SK-N-SH treated with all-trans-retinoic acid at 6 μM for 48 hours (cell line): ENCODE results near the gene PSMD12.

ENCODE experiments used
- ATAC-seq: fragments of 200-7000 bp; cut with Tn5 transposase; 3 replicates; pipeline ENCODE4 v1.9.1; 2020; ENCODE audit warnings: mild to moderate bottlenecking, moderate library complexity
- ARNTL ChIP-seq: fragments of 450-650 bp; formaldehyde crosslinking; IDR thresholded peaks from 2 replicates; pipeline ENCODE4 v1.5.0; 2020; ENCODE audit warnings: low read depth, mild to moderate bottlenecking, moderate library complexity, borderline replicate concordance
- BACH2 ChIP-seq: fragments of 250-450 bp; sonication (Bioruptor Pico); IDR thresholded peaks from 2 replicates; pipeline ENCODE4 v1.9.0; 2021; ENCODE audit warnings: mild to moderate bottlenecking, borderline replicate concordance
- CSDC2 ChIP-seq: fragments of 250-450 bp; sonication (Bioruptor Pico); IDR thresholded peaks from 2 replicates; pipeline ENCODE4 v1.5.0; 2020; ENCODE audit warnings: mild to moderate bottlenecking, moderate library complexity
- ESRRG ChIP-seq: fragments of 250-450 bp; sonication (Bioruptor Pico); IDR thresholded peaks from 2 replicates; pipeline ENCODE4 v1.6.1; 2021; ENCODE audit warnings: mild to moderate bottlenecking
- GLIS3 ChIP-seq: fragments of 250-450 bp; sonication (Bioruptor Pico); IDR thresholded peaks from 2 replicates; pipeline ENCODE4 v1.5.0; 2020; ENCODE audit warnings: mild to moderate bottlenecking, moderate library complexity
- ISL1 ChIP-seq: fragments of 250-450 bp; sonication (Bioruptor Pico); IDR thresholded peaks from 2 replicates; pipeline ENCODE4 v2.1.2; 2022; ENCODE audit warnings: mild to moderate bottlenecking, moderate library complexity
- OSR1 ChIP-seq: fragments of 250-450 bp; sonication (Bioruptor Pico); IDR thresholded peaks from 2 replicates; pipeline ENCODE4 v1.8.0; 2022; ENCODE audit warnings: moderate library complexity, mild to moderate bottlenecking, inconsistent platforms
- PPARA ChIP-seq: fragments of 250-450 bp; sonication (Bioruptor Pico); IDR thresholded peaks from 2 replicates; pipeline ENCODE4 v1.5.0; 2020; ENCODE audit warnings: mild to moderate bottlenecking, borderline replicate concordance
- RARB ChIP-seq: fragments of 250-450 bp; sonication (Bioruptor Pico); IDR thresholded peaks from 2 replicates; pipeline ENCODE4 v1.8.0; 2021; ENCODE audit warnings: mild to moderate bottlenecking, moderate library complexity
- SNAI2 ChIP-seq: fragments of 250-450 bp; sonication (Bioruptor Pico); IDR thresholded peaks from 2 replicates; pipeline ENCODE4 v1.5.0; 2020; ENCODE audit warnings: mild to moderate bottlenecking, moderate library complexity
- TCF4 ChIP-seq: fragments of 250-450 bp; sonication (Bioruptor Pico); IDR thresholded peaks from 2 replicates; pipeline ENCODE4 v1.8.0; 2021; ENCODE audit warnings: mild to moderate bottlenecking, moderate library complexity, borderline replicate concordance
- TOX ChIP-seq: fragments of 250-450 bp; sonication (Bioruptor Pico); IDR thresholded peaks from 2 replicates; pipeline ENCODE4 v1.8.0; 2021; ENCODE audit warnings: mild to moderate bottlenecking, moderate library complexity, borderline replicate concordance
- TSHZ2 ChIP-seq: fragments of 250-450 bp; sonication (Bioruptor Pico); IDR thresholded peaks from 2 replicates; pipeline ENCODE4 v1.5.0; 2020; ENCODE audit warnings: mild to moderate bottlenecking, moderate library complexity
- ZC3H10 ChIP-seq: fragments of 250-450 bp; sonication (Bioruptor Pico); IDR thresholded peaks from 2 replicates; pipeline ENCODE4 v1.5.1; 2021; ENCODE audit warnings: mild to moderate bottlenecking, moderate library complexity
- ZFP3 ChIP-seq: fragments of 250-450 bp; sonication (Bioruptor Pico); IDR thresholded peaks from 2 replicates; pipeline ENCODE4 v1.5.0; 2020; ENCODE audit warnings: mild to moderate bottlenecking, moderate library complexity
- ZFP30 ChIP-seq: fragments of 450-650 bp; formaldehyde crosslinking; IDR thresholded peaks from 2 replicates; pipeline ENCODE4 v1.5.0; 2022; ENCODE audit warnings: mild to moderate bottlenecking, moderate library complexity
- ZNF565 ChIP-seq: fragments of 450-650 bp; formaldehyde crosslinking; conservative IDR thresholded peaks from 2 replicates; pipeline ENCODE4 v1.5.0; 2020; ENCODE audit warnings: low read depth, mild to moderate bottlenecking, moderate library complexity
- ZNF70 ChIP-seq: fragments of 450-650 bp; formaldehyde crosslinking; IDR thresholded peaks from 2 replicates; pipeline ENCODE4 v1.5.0; 2020; ENCODE audit warnings: mild to moderate bottlenecking, moderate library complexity
- ZNF8 ChIP-seq: fragments of 450-650 bp; formaldehyde crosslinking; IDR thresholded peaks from 2 replicates; pipeline ENCODE4 v1.5.0; 2020; ENCODE audit warnings: mild to moderate bottlenecking, moderate library complexity
- TF ChIP-seq, protein P1 (sequence below): fragments of 250-450 bp; sonication (Bioruptor Pico); IDR thresholded peaks from 2 replicates; pipeline ENCODE4 v1.8.0; 2020; ENCODE audit warnings: mild to moderate bottlenecking, moderate library complexity, borderline replicate concordance
- TF ChIP-seq, protein P2 (sequence below): fragments of 250-450 bp; sonication (Bioruptor Pico); IDR thresholded peaks from 2 replicates; pipeline ENCODE4 v1.5.1; 2020; ENCODE audit warnings: low read depth, mild to moderate bottlenecking, moderate library complexity
- TF ChIP-seq, protein P3 (sequence below): fragments of 250-450 bp; sonication (Bioruptor Pico); IDR thresholded peaks from 2 replicates; pipeline ENCODE4 v1.5.1; 2021; ENCODE audit warnings: mild to moderate bottlenecking, moderate library complexity

PSMD12 gene

DNA sequence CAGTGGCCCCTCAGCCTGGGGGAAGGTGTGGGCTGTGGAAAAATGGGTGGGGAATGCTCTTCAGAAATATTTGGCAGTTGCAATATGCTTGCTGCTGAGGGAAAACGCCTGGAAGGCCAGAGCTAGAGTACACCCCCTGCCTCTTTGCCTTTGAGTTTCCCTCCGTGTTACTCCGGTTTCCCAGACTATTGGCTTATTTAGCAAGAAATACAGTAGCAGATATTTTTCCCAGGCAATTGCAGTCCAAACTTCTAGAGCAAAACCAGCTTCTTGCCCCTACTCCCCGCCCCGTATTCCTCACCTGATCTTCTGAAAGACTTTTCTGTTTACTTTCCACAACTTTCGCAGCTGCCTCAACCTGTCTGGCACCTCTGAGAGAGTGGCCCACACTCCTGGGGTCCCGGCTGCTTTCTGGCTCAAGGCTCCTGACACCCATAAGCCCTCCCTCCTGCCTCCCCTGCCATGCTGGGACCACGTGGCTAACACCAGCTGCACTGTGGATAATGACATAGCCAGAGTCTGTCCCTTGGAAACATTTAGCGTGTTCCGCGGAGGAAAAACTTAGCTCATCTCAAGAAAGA is 75.6 kb downstream of the PSMD12 start:
- ATAC-seq, result no peak
- TF ChIP-seq ISL1 (CRISPR knock-in tag), result no peak
- no peak for TF ChIP-seq ZC3H10 (CRISPR knock-in tag)
- TF ChIP-seq, protein P1, sequence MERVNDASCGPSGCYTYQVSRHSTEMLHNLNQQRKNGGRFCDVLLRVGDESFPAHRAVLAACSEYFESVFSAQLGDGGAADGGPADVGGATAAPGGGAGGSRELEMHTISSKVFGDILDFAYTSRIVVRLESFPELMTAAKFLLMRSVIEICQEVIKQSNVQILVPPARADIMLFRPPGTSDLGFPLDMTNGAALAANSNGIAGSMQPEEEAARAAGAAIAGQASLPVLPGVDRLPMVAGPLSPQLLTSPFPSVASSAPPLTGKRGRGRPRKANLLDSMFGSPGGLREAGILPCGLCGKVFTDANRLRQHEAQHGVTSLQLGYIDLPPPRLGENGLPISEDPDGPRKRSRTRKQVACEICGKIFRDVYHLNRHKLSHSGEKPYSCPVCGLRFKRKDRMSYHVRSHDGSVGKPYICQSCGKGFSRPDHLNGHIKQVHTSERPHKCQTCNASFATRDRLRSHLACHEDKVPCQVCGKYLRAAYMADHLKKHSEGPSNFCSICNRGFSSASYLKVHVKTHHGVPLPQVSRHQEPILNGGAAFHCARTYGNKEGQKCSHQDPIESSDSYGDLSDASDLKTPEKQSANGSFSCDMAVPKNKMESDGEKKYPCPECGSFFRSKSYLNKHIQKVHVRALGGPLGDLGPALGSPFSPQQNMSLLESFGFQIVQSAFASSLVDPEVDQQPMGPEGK (CRISPR knock-in tag), result no peak
- no peak for TF ChIP-seq ZFP30 (CRISPR knock-in tag)
- TF ChIP-seq PPARA (CRISPR knock-in tag), result no peak
- no peak for TF ChIP-seq ZNF8
- no peak for TF ChIP-seq ZFP3 (CRISPR knock-in tag)
- no peak for TF ChIP-seq CSDC2
- no peak for TF ChIP-seq ZNF565 (CRISPR knock-in tag)
- TF ChIP-seq RARB (CRISPR knock-in tag), result no peak
- TF ChIP-seq, protein P2, sequence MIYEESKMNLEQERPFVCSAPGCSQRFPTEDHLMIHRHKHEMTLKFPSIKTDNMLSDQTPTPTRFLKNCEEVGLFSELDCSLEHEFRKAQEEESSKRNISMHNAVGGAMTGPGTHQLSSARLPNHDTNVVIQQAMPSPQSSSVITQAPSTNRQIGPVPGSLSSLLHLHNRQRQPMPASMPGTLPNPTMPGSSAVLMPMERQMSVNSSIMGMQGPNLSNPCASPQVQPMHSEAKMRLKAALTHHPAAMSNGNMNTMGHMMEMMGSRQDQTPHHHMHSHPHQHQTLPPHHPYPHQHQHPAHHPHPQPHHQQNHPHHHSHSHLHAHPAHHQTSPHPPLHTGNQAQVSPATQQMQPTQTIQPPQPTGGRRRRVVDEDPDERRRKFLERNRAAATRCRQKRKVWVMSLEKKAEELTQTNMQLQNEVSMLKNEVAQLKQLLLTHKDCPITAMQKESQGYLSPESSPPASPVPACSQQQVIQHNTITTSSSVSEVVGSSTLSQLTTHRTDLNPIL (CRISPR knock-in tag), result no peak
- TF ChIP-seq ESRRG (CRISPR knock-in tag), result no peak
- TF ChIP-seq TCF4 (CRISPR knock-in tag), result no peak
- TF ChIP-seq, protein P3, sequence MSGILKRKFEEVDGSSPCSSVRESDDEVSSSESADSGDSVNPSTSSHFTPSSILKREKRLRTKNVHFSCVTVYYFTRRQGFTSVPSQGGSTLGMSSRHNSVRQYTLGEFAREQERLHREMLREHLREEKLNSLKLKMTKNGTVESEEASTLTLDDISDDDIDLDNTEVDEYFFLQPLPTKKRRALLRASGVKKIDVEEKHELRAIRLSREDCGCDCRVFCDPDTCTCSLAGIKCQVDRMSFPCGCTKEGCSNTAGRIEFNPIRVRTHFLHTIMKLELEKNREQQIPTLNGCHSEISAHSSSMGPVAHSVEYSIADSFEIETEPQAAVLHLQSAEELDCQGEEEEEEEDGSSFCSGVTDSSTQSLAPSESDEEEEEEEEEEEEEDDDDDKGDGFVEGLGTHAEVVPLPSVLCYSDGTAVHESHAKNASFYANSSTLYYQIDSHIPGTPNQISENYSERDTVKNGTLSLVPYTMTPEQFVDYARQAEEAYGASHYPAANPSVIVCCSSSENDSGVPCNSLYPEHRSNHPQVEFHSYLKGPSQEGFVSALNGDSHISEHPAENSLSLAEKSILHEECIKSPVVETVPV (CRISPR knock-in tag), result no peak
- no peak for TF ChIP-seq BACH2 (CRISPR knock-in tag)
- TF ChIP-seq ZNF70 (CRISPR knock-in tag), result no peak
- TF ChIP-seq TSHZ2 (CRISPR knock-in tag), result no peak
- TF ChIP-seq GLIS3, result no peak

GRCh38 chr17:67290244-67290643 is 76.1 kb downstream of the PSMD12 start:
- ATAC-seq, result no peak
- TF ChIP-seq ARNTL (no peak), OSR1 (CRISPR knock-in tag) (no peak), SNAI2 (CRISPR knock-in tag) (no peak), ESRRG (CRISPR knock-in tag) (no peak), TOX (CRISPR knock-in tag) (no peak)
- TF ChIP-seq, protein P2 (CRISPR knock-in tag), result no peak

DNA sequence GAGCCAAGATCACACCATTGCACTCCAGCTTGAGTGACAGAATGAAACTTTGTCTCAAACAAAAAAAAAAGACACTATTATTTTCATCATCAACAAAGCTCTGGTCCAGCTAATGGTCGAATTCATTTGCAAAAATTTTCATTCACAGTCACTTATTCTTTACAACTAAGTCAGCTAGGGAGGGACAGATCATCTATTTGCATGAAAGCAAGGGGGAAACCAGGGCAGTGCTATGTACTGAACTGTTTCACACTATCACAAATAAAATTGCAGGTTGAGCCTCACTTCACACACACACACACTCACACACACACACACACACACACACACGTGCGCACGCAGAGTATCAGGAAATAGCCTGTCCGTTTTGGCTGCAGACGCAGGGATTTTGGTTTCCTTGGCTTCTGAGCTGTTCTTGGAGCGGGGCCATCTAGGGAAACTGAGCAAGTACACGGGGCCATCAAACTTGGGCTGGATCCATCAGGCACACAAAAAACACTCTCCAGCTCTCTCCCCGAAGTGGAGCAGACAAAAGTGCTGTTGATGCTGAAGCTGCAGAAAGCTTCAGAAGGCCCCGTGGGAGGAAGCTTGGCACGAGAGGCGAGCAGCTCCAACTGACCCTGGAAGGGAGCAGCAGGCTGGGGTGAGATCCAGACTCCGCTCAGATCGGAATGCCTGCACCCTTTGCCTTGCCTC is 77.0 kb downstream of the PSMD12 start:
- ATAC-seq, result no peak; the same call in 2 of the 3 replicates
- TF ChIP-seq OSR1 (CRISPR knock-in tag), result no peak
- no peak for TF ChIP-seq ZFP3 (CRISPR knock-in tag)
- no peak for TF ChIP-seq ZC3H10 (CRISPR knock-in tag)
- TF ChIP-seq, protein P2 (CRISPR knock-in tag), result no peak
- no peak for TF ChIP-seq BACH2 (CRISPR knock-in tag)
- no peak for TF ChIP-seq ARNTL
- TF ChIP-seq, protein P1 (CRISPR knock-in tag), result no peak
- TF ChIP-seq TSHZ2 (CRISPR knock-in tag), result no peak
- no peak for TF ChIP-seq ZNF70 (CRISPR knock-in tag)
